Measurements from ENCODE around the gene TBRG4. TPM values are rescaled to one million over a fixed set of nuclear protein-coding genes. Genes with fewer than 3 reads are reported as not detected.

The TBRG4 gene
- total RNA-seq, 4 donors from 2014 or later = 44.4 to 70.7 (median 49.8) TPM

DNA sequence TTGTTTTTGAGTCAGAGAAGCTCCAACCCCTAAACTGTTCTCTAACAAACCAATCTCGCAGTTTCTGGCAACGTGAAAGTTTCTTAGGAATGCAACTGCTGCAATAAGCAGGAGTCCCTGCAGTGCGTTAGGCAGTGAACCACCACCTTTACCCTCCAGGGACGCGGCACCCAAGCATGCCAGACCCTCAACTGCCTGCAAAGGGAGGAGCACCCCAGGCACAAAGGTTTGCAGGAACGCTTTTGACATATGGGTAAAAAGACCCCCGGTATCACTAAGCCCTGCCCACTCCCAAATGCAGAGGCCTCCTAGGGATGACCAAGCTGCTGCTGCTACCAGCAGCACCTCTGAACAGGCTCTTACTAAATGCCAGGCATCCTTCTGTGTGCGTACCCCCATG, 4.7 kb downstream of the TBRG4 start:
- DNase-seq (ENCODE audit: low spot score) (no peak), ATAC-seq (ENCODE audit: low FRiP score) (no peak)
- TF ChIP-seq, protein P1, sequence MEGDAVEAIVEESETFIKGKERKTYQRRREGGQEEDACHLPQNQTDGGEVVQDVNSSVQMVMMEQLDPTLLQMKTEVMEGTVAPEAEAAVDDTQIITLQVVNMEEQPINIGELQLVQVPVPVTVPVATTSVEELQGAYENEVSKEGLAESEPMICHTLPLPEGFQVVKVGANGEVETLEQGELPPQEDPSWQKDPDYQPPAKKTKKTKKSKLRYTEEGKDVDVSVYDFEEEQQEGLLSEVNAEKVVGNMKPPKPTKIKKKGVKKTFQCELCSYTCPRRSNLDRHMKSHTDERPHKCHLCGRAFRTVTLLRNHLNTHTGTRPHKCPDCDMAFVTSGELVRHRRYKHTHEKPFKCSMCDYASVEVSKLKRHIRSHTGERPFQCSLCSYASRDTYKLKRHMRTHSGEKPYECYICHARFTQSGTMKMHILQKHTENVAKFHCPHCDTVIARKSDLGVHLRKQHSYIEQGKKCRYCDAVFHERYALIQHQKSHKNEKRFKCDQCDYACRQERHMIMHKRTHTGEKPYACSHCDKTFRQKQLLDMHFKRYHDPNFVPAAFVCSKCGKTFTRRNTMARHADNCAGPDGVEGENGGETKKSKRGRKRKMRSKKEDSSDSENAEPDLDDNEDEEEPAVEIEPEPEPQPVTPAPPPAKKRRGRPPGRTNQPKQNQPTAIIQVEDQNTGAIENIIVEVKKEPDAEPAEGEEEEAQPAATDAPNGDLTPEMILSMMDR (IDR thresholded peaks at IDR 0.05) = no peak

DNA sequence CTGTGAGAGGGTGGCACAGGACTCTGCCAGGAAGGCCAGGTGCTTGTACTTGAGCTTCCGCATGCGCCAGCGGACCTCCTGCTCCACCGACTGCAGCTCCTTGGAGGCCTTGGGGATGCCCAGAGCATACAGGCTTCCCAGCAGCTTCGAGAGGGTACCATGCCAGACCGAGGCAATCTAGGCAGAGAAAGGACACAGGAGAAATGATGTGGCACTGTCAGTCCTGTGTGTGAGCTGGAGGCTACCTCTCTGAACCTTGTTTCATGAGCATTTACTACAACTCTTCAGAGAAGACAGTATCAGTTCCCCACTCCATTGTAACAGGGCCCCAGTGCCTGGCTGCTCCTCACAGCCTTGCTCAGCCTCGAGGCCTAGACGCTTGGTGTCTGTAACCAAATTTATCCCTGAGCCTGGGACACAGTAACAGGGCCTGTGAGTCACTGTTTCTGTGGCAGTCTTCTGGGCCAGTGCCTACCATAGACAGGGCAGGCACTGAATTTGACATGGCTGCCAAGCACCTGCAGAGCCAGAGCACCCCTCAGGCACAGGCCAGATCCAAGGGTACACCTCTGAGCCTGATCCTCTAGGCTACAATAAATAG, 5.8 kb downstream of the TBRG4 start:
- no peak for ATAC-seq (ENCODE audit: low FRiP score)

DNA sequence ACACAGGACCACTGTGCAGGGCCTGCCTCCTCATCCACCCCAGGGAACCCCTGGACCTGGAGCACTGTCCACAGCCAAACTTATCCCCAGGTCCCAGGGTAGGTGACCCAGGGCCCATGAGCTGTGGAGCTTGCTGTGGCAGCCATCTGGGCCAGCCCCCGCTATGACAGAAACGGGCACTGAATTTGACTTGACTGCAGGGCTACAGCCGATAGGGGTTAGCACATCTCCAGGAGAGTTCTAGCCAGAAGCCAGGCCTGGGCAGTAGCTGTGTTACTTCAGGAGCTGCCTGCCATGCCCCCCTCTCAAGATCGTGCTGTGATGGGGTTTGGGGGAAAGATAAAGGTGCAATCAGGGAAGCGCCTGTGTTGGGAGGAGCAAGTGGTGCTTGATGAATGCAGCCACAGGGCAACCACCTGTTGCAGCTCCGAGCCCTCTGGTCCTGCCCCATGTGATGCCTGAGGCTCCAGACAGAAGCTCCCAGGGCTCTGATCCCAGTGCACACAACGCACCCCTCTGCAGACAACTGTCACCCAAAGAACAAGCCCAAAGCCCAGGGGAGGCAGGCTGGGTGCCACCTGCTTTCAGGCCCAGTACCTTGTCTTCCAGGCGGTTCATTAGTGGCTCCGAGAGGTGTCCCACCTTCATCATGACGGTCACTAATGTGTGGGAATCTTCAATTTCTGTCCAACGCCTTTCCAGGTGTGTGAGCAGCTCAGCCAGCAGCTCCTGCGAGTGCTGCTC, 6.5 kb downstream of the TBRG4 start:
- TF ChIP-seq, protein P1 (IDR thresholded peaks at IDR 0.05) = no peak
- no peak for DNase-seq (ENCODE audit: low spot score)
- ATAC-seq (ENCODE audit: low FRiP score) = no peak

More for the DNA sequence above, 5.8 kb downstream of the TBRG4 start:
- DNase-seq (ENCODE audit: low spot score) = no peak
- TF ChIP-seq, protein P1 (IDR thresholded peaks at IDR 0.05) = no peak

DNA sequence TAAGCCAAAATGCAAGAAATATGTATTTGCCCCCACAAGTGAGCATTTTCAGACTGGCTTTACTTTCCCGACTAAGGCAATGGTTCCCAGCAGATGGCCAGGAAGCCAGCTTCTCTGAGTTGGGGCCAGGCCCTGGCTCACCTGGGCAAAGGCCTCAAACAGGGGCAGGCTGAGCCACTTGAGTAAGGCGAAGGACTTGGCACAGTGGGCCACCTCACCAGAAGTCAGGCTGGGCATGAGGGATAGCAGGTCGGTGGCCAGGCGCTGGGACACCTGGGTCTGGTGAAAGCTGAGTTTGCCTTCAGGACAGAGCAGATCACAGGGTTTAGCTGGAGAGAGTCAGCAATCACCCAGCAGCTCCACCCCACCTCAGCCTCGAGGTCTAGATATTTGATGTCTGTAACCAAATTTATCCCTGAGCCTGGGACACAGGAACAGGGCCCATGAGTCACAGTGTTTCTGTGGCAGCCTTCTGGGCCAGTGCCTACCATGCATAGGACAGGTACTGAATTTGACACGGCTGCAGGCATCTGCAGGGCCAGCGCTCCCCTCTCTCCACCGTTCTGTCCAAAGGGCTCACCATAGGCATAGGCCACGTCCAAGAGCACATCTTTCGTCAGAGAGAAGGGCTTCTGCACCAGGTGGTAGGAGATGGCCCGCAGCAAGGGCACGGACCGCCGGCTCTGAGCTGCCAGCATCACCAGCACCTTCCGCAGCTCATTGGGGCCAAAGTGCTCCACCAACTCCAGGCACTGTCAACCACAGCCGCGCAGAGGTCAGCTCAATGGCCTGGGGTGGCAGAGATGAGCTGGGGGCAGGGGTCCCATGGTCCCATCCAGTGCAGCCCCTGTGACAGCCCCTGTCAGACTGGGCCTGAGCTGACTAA, 7.3 kb downstream of the TBRG4 start:
- DNase-seq (ENCODE audit: low spot score) (no peak), ATAC-seq (ENCODE audit: low FRiP score) (no peak)
- TF ChIP-seq, protein P1 (IDR thresholded peaks at IDR 0.05) = no peak

DNA sequence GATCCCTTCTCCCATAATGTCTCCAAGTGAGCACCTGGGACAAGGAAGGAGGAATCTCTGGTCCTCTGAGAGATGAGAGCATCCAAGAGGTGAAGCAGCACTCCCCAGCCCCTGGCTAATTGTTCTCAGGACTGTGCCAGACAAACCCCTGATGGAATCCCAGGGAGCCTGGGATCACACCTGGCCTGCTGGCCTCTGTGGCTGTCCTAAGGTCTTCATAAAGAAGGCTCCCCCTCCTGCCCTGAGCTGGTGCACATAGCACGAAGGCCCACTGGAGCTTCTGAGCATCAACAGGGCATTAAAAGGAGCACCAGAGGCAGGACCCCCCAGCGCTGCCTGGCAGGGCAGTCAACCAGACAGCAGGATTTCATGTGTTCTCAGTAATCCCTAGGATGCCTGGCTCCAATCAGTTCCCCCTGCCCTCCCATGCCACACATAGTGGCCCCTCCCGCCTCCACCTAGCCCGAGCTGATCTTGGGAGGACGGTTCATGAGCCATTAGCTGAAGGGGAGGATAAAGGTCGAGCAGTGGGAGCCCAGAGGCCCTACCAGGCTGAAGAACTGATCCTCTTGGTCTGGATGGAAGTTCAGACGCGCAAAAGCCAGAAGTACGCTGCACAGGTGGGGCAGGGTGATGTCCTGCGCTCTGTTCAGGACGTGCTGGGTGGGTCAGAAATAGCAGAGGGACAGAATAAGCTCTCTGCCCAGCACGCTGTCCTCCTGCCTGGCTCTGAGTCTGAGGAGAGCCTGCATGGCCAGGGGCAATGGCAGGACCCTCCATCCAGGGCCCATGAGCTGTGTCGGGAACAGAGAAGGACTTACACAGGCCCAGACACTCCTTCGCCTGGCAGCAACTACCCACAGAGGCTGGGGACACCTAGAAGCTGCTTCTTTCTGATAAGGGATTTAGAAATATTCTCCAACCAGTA, 8.4 kb downstream of the TBRG4 start:
- ATAC-seq (ENCODE audit: low FRiP score) (no peak), DNase-seq (ENCODE audit: low spot score) (no peak)
- TF ChIP-seq, protein P1 (IDR thresholded peaks at IDR 0.05) = no peak

DNA sequence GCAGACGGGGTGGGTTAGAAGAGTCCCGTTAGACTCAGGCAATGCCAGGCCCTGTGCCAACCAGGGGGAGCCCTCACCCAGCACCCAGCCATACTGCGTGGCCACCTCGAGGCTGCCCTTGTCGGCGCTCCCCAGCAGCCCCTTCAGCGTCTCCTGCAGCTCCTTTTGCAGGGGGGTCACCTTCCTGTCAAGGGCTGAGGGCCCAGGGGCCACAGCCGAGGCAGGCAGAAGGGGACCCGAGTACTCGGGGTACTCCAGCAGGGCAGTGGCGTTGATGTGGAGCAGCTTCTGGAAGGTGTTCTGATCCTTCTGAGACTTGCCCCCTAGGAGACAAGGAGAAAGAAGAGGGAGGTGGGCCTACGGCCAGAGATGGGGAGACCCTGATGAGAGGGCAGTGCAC, 9.7 kb downstream of the TBRG4 start:
- ATAC-seq (ENCODE audit: low FRiP score) (no peak), DNase-seq (ENCODE audit: low spot score) (no peak)
- TF ChIP-seq, protein P1 (IDR thresholded peaks at IDR 0.05) = no peak
